Large intestine (tissue), 3 donors: ENCODE results near the gene FLT3LG. TPM values are rescaled to one million over a fixed set of nuclear protein-coding genes. Genes with fewer than 3 reads are reported as not detected.

Experiments
- DNase-seq, 2 donors: peaks; one replicate each; pipeline versions ENCODE4 v3.0.0 to v3.0.0-alpha.2; 2013
- H3K27ac ChIP-seq: one replicate; pipeline ENCODE4 v1.5.1; 2013; ENCODE audit warnings: low read length
- H3K27me3 ChIP-seq: 2 replicates; pipeline ENCODE4 v1.6.1; 2013; ENCODE audit warnings: low read length; ENCODE audit not compliant: control insufficient read depth, insufficient read depth
- H3K36me3 ChIP-seq: 2 replicates; pipeline ENCODE4 v1.6.1; 2013; ENCODE audit warnings: low read length; ENCODE audit not compliant: control insufficient read depth, insufficient read depth
- H3K4me1 ChIP-seq: one replicate; pipeline ENCODE4 v1.6.1; 2013; ENCODE audit warnings: low read length; ENCODE audit not compliant: control insufficient read depth, insufficient read depth
- H3K4me3 ChIP-seq: one replicate; pipeline ENCODE4 v1.5.1; 2013; ENCODE audit warnings: low read length
- H3K9me3 ChIP-seq: one replicate; pipeline ENCODE4 v1.6.1; 2013; ENCODE audit warnings: mild to moderate bottlenecking, low read depth, low read length, moderate library complexity; ENCODE audit not compliant: control insufficient read depth
- WGBS: methylation state at CpG from one replicate; pipeline ENCODE4 v1.1.5; 2013; ENCODE audit warnings: low lambda C conversion rate; ENCODE audit not compliant: insufficient coverage; 5-methylcytosine and 5-hydroxymethylcytosine counted together
- polyA plus RNA-seq: library from polyadenylated mRNA; unstranded; fragments of 120-200 nt; gene quantifications from one replicate; pipeline ENCODE4 v1.2.1, GENCODE V29; 2013

Gene FLT3LG
- polyA plus RNA-seq, 1 donor, result 6.6 TPM

GRCh38 chr19:49518033-49518432 lies 44.0 kb downstream of the FLT3LG start:
- peaks cover 40% of the 10 kb centered on the region for H3K36me3 ChIP-seq
- 100% methylated on average over 1 of the region's 3 CpGs for WGBS
- peaks cover 21% of the 10 kb centered on the region for H3K4me1 ChIP-seq
- H3K27me3 ChIP-seq, result no peaks in the 10 kb centered on the region
- H3K9me3 ChIP-seq, result no peaks in the 10 kb centered on the region
- no peak for DNase-seq
- no peak overlapping the region for H3K4me3 ChIP-seq
- H3K27ac ChIP-seq, result no peak overlapping the region

GRCh38 chr19:49520705-49521319 lies 46.8 kb downstream of the FLT3LG start:
- Histone ChIP-seq H3K36me3 (peaks cover 56% of the 10 kb centered on the region), H3K27ac (peak overlapping the region; percentile 26), H3K27me3 (no peaks in the 10 kb centered on the region), H3K4me3 (no peak overlapping the region), H3K9me3 (peaks cover 2% of the 10 kb centered on the region), H3K4me1 (peaks cover 15% of the 10 kb centered on the region)
- WGBS, result no CpG with 5 or more reads among the region's 13 CpGs
- no peak for DNase-seq

GRCh38 chr19:49524812-49525455 lies 50.9 kb downstream of the FLT3LG start:
- DNase-seq, result no peak
- no peak overlapping the region for H3K27ac ChIP-seq
- no peak overlapping the region for H3K4me3 ChIP-seq
- WGBS, result no CpG with 5 or more reads among the region's 22 CpGs
- peaks cover 4% of the 10 kb centered on the region for H3K9me3 ChIP-seq
- peaks cover 56% of the 10 kb centered on the region for H3K36me3 ChIP-seq
- H3K27me3 ChIP-seq, result no peaks in the 10 kb centered on the region
- peaks cover 15% of the 10 kb centered on the region for H3K4me1 ChIP-seq

- H3K4me1 ChIP-seq, result peaks cover 15% of the 10 kb centered on the region
- H3K36me3 ChIP-seq, result peaks cover 52% of the 10 kb centered on the region
- peak overlapping the region; percentile 7 for H3K27ac ChIP-seq
- DNase-seq, result no peak
- WGBS, result no CpG with 5 or more reads among the region's 25 CpGs
- H3K27me3 ChIP-seq, result no peaks in the 10 kb centered on the region
- H3K9me3 ChIP-seq, result peaks cover 4% of the 10 kb centered on the region
- peak overlapping the region; percentile 35 for H3K4me3 ChIP-seq
Observed at GRCh38 chr19:49528211-49528771, 54.3 kb downstream of the FLT3LG start.

GRCh38 chr19:49530708-49531107 lies 56.7 kb downstream of the FLT3LG start:
- Histone ChIP-seq H3K27me3 (no peaks in the 10 kb centered on the region), H3K4me1 (peaks cover 27% of the 10 kb centered on the region), H3K9me3 (peaks cover 2% of the 10 kb centered on the region), H3K27ac (no peak overlapping the region), H3K36me3 (peaks cover 47% of the 10 kb centered on the region), H3K4me3 (no peak overlapping the region)
- no peak for DNase-seq
- WGBS, result no CpG with 5 or more reads among the region's 7 CpGs

GRCh38 chr19:49533551-49534488 lies 59.8 kb downstream of the FLT3LG start:
- Histone ChIP-seq H3K9me3 (no peaks in the 10 kb centered on the region), H3K27me3 (no peaks in the 10 kb centered on the region), H3K4me1 (peaks cover 20% of the 10 kb centered on the region), H3K36me3 (peaks cover 56% of the 10 kb centered on the region), H3K27ac (peak overlapping the region; percentile 95), H3K4me3 (peak overlapping the region; percentile 61)
- peak; percentile 95 to 99 for DNase-seq
- no CpG with 5 or more reads among the region's 87 CpGs for WGBS

GRCh38 chr19:49534632-49535385 lies 60.8 kb downstream of the FLT3LG start:
- no CpG with 5 or more reads among the region's 8 CpGs for WGBS
- no peak for DNase-seq
- Histone ChIP-seq H3K36me3 (peaks cover 58% of the 10 kb centered on the region), H3K4me1 (peaks cover 20% of the 10 kb centered on the region), H3K27ac (no peak overlapping the region), H3K9me3 (no peaks in the 10 kb centered on the region), H3K27me3 (no peaks in the 10 kb centered on the region), H3K4me3 (no peak overlapping the region)

Other genes starting within 250 kb of the FLT3LG start
- 0.61 TPM for gene SLC6A16, start 149.0 kb upstream of the FLT3LG start, polyA plus RNA-seq
- gene CD37, start 138.8 kb upstream of the FLT3LG start, polyA plus RNA-seq, result 5.9 TPM
- gene TEAD2, start 111.8 kb upstream of the FLT3LG start, polyA plus RNA-seq, result 17.2 TPM
- 0.91 TPM for gene DKKL1, start 110.3 kb upstream of the FLT3LG start, polyA plus RNA-seq
- not detected for gene KASH5, start 86.0 kb upstream of the FLT3LG start, polyA plus RNA-seq
- not detected for gene PTH2, start 50.8 kb upstream of the FLT3LG start, polyA plus RNA-seq
- not detected for gene GFY, start 48.8 kb upstream of the FLT3LG start, polyA plus RNA-seq
- gene SLC17A7, start 32.7 kb upstream of the FLT3LG start, polyA plus RNA-seq, result 0.19 TPM
- 80.8 TPM for gene PIH1D1, start 22.4 kb upstream of the FLT3LG start, polyA plus RNA-seq
- gene ALDH16A1, start 21.0 kb upstream of the FLT3LG start, polyA plus RNA-seq, result 27.5 TPM
- gene RPL13A, start 13.4 kb downstream of the FLT3LG start, polyA plus RNA-seq, result 3,839 TPM
- 3,330 TPM for gene RPS11, start 22.2 kb downstream of the FLT3LG start, polyA plus RNA-seq
- 510 TPM for gene FCGRT, start 38.4 kb downstream of the FLT3LG start, polyA plus RNA-seq
- 59.7 TPM for gene RCN3, start 53.8 kb downstream of the FLT3LG start, polyA plus RNA-seq
- 51.3 TPM for gene NOSIP, start 106.3 kb downstream of the FLT3LG start, polyA plus RNA-seq
- gene PRRG2, start 107.1 kb downstream of the FLT3LG start, polyA plus RNA-seq, result 11.4 TPM
- 19.1 TPM for gene PRR12, start 117.0 kb downstream of the FLT3LG start, polyA plus RNA-seq
- 36.8 TPM for gene RRAS, start 165.9 kb downstream of the FLT3LG start, polyA plus RNA-seq
- gene SCAF1, start 168.0 kb downstream of the FLT3LG start, polyA plus RNA-seq, result 35.4 TPM
- gene IRF3, start 191.6 kb downstream of the FLT3LG start, polyA plus RNA-seq, result 95.2 TPM
- gene BCL2L12, start 191.7 kb downstream of the FLT3LG start, polyA plus RNA-seq, result 22.4 TPM
- gene PRMT1, start 203.1 kb downstream of the FLT3LG start, polyA plus RNA-seq, result 125 TPM
- gene ADM5, start 215.4 kb downstream of the FLT3LG start, polyA plus RNA-seq, result 1.4 TPM
- gene CPT1C, start 216.9 kb downstream of the FLT3LG start, polyA plus RNA-seq, result 7.4 TPM